ENCODE data around the gene CFAP119. TPM values are rescaled to one million over a fixed set of nuclear protein-coding genes. Genes with fewer than 3 reads are reported as not detected.

Gene CFAP119
- total RNA-seq, 4 donors from 2014 or later: 9.6 to 24.7 (median 15.5) TPM

DNA sequence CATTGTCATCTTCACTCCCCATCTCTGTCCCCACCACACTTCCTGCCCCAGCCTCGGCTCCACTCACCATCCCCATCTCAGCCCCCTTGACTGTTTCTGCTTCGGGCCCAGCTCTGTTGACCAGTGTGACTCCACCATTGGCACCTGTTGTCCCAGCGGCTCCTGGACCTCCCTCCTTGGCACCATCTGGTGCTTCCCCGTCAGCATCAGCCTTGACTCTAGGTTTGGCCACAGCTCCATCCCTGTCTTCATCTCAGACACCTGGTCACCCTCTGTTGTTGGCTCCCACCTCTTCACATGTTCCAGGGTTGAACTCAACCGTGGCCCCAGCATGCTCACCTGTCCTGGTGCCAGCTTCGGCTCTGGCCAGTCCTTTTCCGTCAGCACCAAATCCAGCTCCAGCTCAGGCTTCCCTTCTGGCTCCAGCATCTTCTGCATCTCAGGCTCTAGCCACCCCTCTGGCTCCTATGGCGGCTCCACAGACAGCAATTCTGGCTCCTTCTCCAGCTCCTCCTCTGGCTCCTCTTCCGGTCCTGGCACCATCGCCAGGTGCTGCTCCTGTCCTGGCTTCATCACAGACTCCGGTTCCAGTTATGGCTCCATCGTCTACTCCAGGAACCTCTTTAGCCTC, 38.0 kb downstream of the CFAP119 start:
- Histone ChIP-seq H3K4me1 (no peaks in the 10 kb centered on the region), H3K27ac (no peak overlapping the region), H3K9me3 (no peaks in the 10 kb centered on the region), H3K36me3 (peaks cover 67 to 71% of the 10 kb centered on the region in 2 donors), H3K27me3 (no peaks in the 10 kb centered on the region), H3K4me3 (replicated peaks in 1 of 3) (no peak overlapping the region)
- intact Hi-C loops (cut with DNase I): no loop called here
- WGBS, 2 donors: 93 to 95% methylated on average over 12 of the region's 12 CpGs
- DNase-seq: no peak
- TF ChIP-seq, protein P1, sequence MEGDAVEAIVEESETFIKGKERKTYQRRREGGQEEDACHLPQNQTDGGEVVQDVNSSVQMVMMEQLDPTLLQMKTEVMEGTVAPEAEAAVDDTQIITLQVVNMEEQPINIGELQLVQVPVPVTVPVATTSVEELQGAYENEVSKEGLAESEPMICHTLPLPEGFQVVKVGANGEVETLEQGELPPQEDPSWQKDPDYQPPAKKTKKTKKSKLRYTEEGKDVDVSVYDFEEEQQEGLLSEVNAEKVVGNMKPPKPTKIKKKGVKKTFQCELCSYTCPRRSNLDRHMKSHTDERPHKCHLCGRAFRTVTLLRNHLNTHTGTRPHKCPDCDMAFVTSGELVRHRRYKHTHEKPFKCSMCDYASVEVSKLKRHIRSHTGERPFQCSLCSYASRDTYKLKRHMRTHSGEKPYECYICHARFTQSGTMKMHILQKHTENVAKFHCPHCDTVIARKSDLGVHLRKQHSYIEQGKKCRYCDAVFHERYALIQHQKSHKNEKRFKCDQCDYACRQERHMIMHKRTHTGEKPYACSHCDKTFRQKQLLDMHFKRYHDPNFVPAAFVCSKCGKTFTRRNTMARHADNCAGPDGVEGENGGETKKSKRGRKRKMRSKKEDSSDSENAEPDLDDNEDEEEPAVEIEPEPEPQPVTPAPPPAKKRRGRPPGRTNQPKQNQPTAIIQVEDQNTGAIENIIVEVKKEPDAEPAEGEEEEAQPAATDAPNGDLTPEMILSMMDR (IDR thresholded peaks at IDR 0.05): no peak
- TF ChIP-seq POLR2A (IDR thresholded peaks at IDR 0.05): no peak

DNA sequence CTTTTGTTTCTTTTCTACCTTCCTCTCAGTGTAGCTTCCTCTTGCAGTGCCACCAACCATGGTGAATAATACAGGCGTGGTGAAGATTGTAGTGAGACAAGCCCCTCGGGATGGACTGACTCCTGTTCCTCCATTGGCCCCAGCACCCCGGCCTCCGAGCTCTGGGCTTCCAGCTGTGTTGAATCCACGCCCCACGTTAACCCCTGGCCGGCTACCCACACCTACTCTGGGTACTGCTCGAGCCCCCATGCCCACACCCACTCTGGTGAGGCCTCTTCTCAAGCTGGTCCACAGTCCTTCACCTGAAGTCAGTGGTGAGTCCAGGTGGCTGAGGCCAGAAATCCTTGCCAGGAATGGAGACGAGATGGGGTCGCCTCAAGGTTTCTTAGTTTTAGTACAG, 38.9 kb downstream of the CFAP119 start:
- H3K9me3 ChIP-seq: no peaks in the 10 kb centered on the region
- H3K4me1 ChIP-seq: no peaks in the 10 kb centered on the region
- H3K27ac ChIP-seq: no peak overlapping the region
- intact Hi-C loops (cut with DNase I): no loop called here
- H3K36me3 ChIP-seq: peaks cover 73 to 74% of the 10 kb centered on the region in 2 donors
- WGBS, 2 donors: 90 to 93% methylated on average over 10 of the region's 10 CpGs
- no peak overlapping the region for H3K4me3 ChIP-seq (replicated peaks in 1 of 3)
- H3K27me3 ChIP-seq: no peaks in the 10 kb centered on the region
- TF ChIP-seq, protein P1 (IDR thresholded peaks at IDR 0.05): no peak
- TF ChIP-seq POLR2A (IDR thresholded peaks at IDR 0.05): no peak
- no peak for DNase-seq

DNA sequence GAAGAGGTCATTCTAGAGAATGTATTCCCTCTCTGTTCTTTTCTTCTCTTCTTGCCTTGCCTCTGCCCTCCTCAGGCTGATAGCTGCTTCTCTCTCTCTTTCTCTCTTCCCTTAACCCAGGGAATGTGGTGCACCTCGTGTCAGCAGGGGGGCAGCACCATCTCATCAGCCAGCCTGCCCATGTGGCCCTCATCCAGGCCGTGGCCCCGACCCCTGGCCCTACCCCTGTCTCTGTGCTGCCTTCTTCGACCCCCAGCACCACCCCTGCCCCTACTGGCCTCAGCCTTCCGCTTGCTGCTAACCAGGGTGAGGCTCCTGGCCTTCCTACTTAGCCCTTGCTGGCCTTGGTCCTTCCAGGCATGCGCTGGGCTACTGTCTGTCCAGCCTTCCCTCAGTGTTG, 39.4 kb downstream of the CFAP119 start:
- DNase-seq: no peak
- WGBS, 2 donors: 79 to 88% methylated on average over 6 of the region's 6 CpGs
- intact Hi-C loops (cut with DNase I): no loop called here
- Histone ChIP-seq H3K36me3 (peaks cover 74 to 78% of the 10 kb centered on the region in 2 donors), H3K27ac (no peak overlapping the region), H3K27me3 (no peaks in the 10 kb centered on the region), H3K4me3 (replicated peaks in 1 of 3) (no peak overlapping the region), H3K9me3 (no peaks in the 10 kb centered on the region), H3K4me1 (no peaks in the 10 kb centered on the region)
- TF ChIP-seq, protein P1 (IDR thresholded peaks at IDR 0.05): no peak
- no peak for TF ChIP-seq POLR2A (IDR thresholded peaks at IDR 0.05)

DNA sequence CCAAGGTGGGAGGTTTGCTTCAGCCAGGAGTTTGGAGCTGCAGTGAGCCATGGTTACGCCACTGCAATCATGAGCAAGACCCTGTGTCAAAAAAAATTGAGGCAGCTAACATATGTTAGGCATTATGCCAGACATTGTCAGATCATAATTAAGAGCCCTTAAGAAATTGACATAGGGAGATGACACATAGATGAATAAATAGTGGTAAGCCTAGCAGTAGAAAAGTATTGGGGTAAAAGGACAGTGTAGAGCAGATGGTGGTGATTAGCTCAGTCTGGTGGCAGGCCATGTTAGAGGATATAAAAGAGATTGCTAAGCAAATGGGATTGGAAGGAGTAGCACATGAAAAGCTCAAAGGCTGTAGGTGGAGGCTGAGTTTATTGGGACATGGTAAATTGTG, 40.3 kb downstream of the CFAP119 start:
- no peak overlapping the region for H3K27ac ChIP-seq
- intact Hi-C loops (cut with DNase I): no loop called here
- no peak overlapping the region for H3K4me3 ChIP-seq (replicated peaks in 1 of 3)
- peaks cover 80 to 86% of the 10 kb centered on the region in 2 donors for H3K36me3 ChIP-seq
- no peaks in the 10 kb centered on the region for H3K27me3 ChIP-seq
- no peaks in the 10 kb centered on the region for H3K9me3 ChIP-seq
- DNase-seq: no peak
- TF ChIP-seq, protein P1 (IDR thresholded peaks at IDR 0.05): no peak
- TF ChIP-seq POLR2A (IDR thresholded peaks at IDR 0.05): no peak
- no peaks in the 10 kb centered on the region for H3K4me1 ChIP-seq
- WGBS, 2 donors: 100% methylated on average over 1 of the region's 1 CpG

DNA sequence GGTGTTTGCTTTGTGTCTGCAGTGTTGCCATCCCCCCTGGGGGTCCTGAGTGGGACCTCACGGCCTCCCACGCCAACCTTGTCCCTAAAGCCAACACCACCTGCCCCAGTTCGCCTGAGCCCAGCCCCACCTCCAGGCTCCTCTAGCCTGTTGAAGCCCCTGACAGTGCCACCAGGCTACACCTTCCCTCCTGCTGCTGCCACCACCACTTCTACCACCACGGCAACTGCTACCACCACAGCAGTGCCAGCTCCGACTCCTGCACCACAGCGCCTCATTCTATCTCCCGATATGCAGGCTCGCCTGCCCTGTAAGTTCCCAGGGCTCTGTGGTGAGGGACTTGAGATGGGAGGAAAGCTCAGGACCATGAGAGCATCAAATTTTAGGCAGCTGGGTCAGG, 40.7 kb downstream of the CFAP119 start:
- no peak for DNase-seq
- Histone ChIP-seq H3K4me3 (replicated peaks in 1 of 3) (no peak overlapping the region), H3K4me1 (no peaks in the 10 kb centered on the region), H3K27me3 (no peaks in the 10 kb centered on the region), H3K9me3 (no peaks in the 10 kb centered on the region), H3K27ac (no peak overlapping the region), H3K36me3 (peaks cover 84 to 90% of the 10 kb centered on the region in 2 donors)
- intact Hi-C loops (cut with DNase I): no loop called here
- 97 to 98% methylated on average over 8 of the region's 8 CpGs for WGBS, 2 donors
- TF ChIP-seq, protein P1 (IDR thresholded peaks at IDR 0.05): no peak
- TF ChIP-seq POLR2A (IDR thresholded peaks at IDR 0.05): no peak

Data from thyroid gland (tissue), 4 donors.